Measurements from ENCODE around the gene MLC1.

MLC1 gene

GRCh38 chr22:50102946-50103345, 17.7 kb upstream of the MLC1 start:
- 64% methylated on average over 11 of the region's 11 CpGs for WGBS
- Histone ChIP-seq H3K18ac (ENCODE audit: low read depth in 1 of 2, low read length in 2 of 2) (no peak overlapping the region), H4K8ac (ENCODE audit: low read length) (no peak overlapping the region), H3K36me3 (ENCODE audit: control insufficient read depth in 1 of 2, insufficient read depth in 2 of 2, low read depth in 1 of 2, low read length in 2 of 2) (no peaks in the 10 kb centered on the region), H3K27me3 (ENCODE audit: control insufficient read depth in 1 of 2, insufficient read depth in 1 of 2, low read length in 2 of 2) (peaks cover 7 to 24% of the 10 kb centered on the region in 2 experiments), H3K14ac (ENCODE audit: low read length in 2 of 2) (no peak overlapping the region), H3K4ac (ENCODE audit: low read depth in 1 of 2, low read length in 2 of 2) (no peak overlapping the region), H4K91ac (ENCODE audit: low read length) (no peak overlapping the region), H3K9me3 (ENCODE audit: control insufficient read depth, low read length) (no peaks in the 10 kb centered on the region), H2BK15ac (ENCODE audit: low read depth, poor library complexity, severe bottlenecking) (no peak overlapping the region), H2BK5ac (ENCODE audit: low read depth, low read length, poor library complexity, severe bottlenecking) (no peak overlapping the region), H2AK5ac (ENCODE audit: low read length, severe bottlenecking) (no peak overlapping the region), H3K4me1 (ENCODE audit: control insufficient read depth, insufficient read depth, low read depth, low read length) (no peaks in the 10 kb centered on the region), H2BK12ac (ENCODE audit: low read length in 2 of 2) (no peak overlapping the region), H3K27ac (ENCODE audit: low read length, poor library complexity, severe bottlenecking) (no peak overlapping the region), H3K79me1 (replicated peaks; ENCODE audit: low read length, poor library complexity, severe bottlenecking) (no peaks in the 10 kb centered on the region), H3K4me3 (ENCODE audit: insufficient read depth in 1 of 2, low read depth in 1 of 2, low read length in 2 of 2) (no peak overlapping the region), H2BK120ac (ENCODE audit: low read depth, low read length) (no peak overlapping the region), H3K4me2 (ENCODE audit: low read length, poor library complexity, severe bottlenecking) (no peak overlapping the region), H3K9ac (ENCODE audit: low read length) (no peak overlapping the region), H2AFZ (ENCODE audit: low read depth, low read length) (no peak overlapping the region), H3K23ac (ENCODE audit: low read length in 2 of 2) (no peak overlapping the region)
- no peak for DNase-seq

DNA sequence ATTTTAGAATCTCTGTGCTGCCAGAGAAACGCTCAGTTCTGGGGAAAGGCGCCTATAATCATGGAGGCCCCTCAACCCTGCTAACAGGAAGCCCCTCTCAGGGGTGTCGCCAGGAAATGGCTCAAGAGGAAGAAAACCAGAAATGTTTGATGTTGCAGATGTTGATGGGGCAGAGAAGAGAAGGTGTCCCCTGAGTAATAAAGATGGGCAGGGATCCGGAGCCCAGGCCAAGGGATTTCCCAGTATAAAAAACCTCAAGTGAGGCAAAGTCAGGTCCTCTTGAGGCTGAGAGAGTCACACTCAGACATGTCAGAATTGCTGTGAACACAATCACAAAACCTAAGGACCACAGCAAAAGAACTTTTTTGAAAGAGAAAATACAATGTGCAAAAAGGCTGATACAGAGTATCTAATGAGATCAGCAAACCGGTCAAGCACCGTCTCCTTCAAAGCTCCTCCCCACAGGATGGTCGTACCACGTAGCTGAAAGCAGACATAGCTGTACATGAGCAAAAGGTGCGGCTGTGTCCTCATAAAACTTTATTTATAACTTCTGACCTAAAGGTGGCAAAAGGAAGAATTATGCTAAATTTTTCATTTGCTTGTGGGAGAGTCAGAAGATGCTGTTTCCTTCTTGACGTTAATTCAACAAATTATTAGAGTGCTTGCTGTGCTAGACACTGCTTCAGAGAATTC, 16.8 kb upstream of the MLC1 start:
- H3K79me1 ChIP-seq (replicated peaks; ENCODE audit: low read length, poor library complexity, severe bottlenecking), result no peaks in the 10 kb centered on the region
- no peak overlapping the region for H3K4ac ChIP-seq (ENCODE audit: low read depth in 1 of 2, low read length in 2 of 2)
- no peak overlapping the region for H3K27ac ChIP-seq (ENCODE audit: low read length, poor library complexity, severe bottlenecking)
- DNase-seq, result no peak
- no peak overlapping the region for H3K4me2 ChIP-seq (ENCODE audit: low read length, poor library complexity, severe bottlenecking)
- peak overlapping the region; percentile 50 for H4K8ac ChIP-seq (ENCODE audit: low read length)
- no peaks in the 10 kb centered on the region for H3K36me3 ChIP-seq (ENCODE audit: control insufficient read depth in 1 of 2, insufficient read depth in 2 of 2, low read depth in 1 of 2, low read length in 2 of 2)
- no peak overlapping the region for H3K23ac ChIP-seq (ENCODE audit: low read length in 2 of 2)
- no peak overlapping the region for H3K18ac ChIP-seq (ENCODE audit: low read depth in 1 of 2, low read length in 2 of 2)
- H4K91ac ChIP-seq (ENCODE audit: low read length), result no peak overlapping the region
- no peak overlapping the region for H3K9ac ChIP-seq (ENCODE audit: low read length)
- H3K14ac ChIP-seq (ENCODE audit: low read length in 2 of 2), result no peak overlapping the region
- no peaks in the 10 kb centered on the region for H3K4me1 ChIP-seq (ENCODE audit: control insufficient read depth, insufficient read depth, low read depth, low read length)
- 82% methylated on average over 9 of the region's 10 CpGs for WGBS
- no peak overlapping the region for H3K4me3 ChIP-seq (ENCODE audit: insufficient read depth in 1 of 2, low read depth in 1 of 2, low read length in 2 of 2)
- no peak overlapping the region for H2BK15ac ChIP-seq (ENCODE audit: low read depth, poor library complexity, severe bottlenecking)
- H3K27me3 ChIP-seq (ENCODE audit: control insufficient read depth in 1 of 2, insufficient read depth in 1 of 2, low read length in 2 of 2), result peaks cover 7 to 20% of the 10 kb centered on the region in 2 experiments
- no peak overlapping the region for H2BK5ac ChIP-seq (ENCODE audit: low read depth, low read length, poor library complexity, severe bottlenecking)
- no peak overlapping the region for H2BK12ac ChIP-seq (ENCODE audit: low read length in 2 of 2)
- no peaks in the 10 kb centered on the region for H3K9me3 ChIP-seq (ENCODE audit: control insufficient read depth, low read length)
- no peak overlapping the region for H2BK120ac ChIP-seq (ENCODE audit: low read depth, low read length)
- H2AFZ ChIP-seq (ENCODE audit: low read depth, low read length), result no peak overlapping the region
- H2AK5ac ChIP-seq (ENCODE audit: low read length, severe bottlenecking), result no peak overlapping the region

DNA sequence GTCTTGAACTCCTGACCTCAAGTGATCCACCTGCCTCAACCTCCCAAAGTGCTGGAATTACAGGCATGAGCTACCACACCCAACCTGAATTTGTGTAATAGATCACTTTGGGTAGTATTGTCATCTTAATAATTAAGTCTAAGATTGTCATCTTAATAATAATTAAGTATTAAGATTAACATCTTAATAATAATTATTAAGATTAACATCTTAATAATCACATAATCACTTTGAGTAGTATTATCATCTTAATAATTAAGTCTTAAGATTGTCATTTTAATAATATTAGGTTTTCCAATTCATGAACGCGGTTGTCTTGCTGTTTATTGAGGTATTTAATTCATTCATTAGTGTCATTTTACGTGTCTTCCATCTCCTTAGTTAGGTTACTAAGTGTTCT, 12.8 kb upstream of the MLC1 start:
- Histone ChIP-seq H2BK5ac (ENCODE audit: low read depth, low read length, poor library complexity, severe bottlenecking) (no peak overlapping the region), H3K27ac (ENCODE audit: low read length, poor library complexity, severe bottlenecking) (no peak overlapping the region), H2BK15ac (ENCODE audit: low read depth, poor library complexity, severe bottlenecking) (no peak overlapping the region), H2BK12ac (ENCODE audit: low read length in 2 of 2) (no peak overlapping the region), H3K27me3 (ENCODE audit: control insufficient read depth in 1 of 2, insufficient read depth in 1 of 2, low read length in 2 of 2) (peaks cover 3 to 40% of the 10 kb centered on the region in 2 experiments), H3K4ac (ENCODE audit: low read depth in 1 of 2, low read length in 2 of 2) (no peak overlapping the region), H3K23ac (ENCODE audit: low read length in 2 of 2) (no peak overlapping the region), H2AK5ac (ENCODE audit: low read length, severe bottlenecking) (no peak overlapping the region), H3K36me3 (ENCODE audit: control insufficient read depth in 1 of 2, insufficient read depth in 2 of 2, low read depth in 1 of 2, low read length in 2 of 2) (no peaks in the 10 kb centered on the region), H4K8ac (ENCODE audit: low read length) (no peak overlapping the region), H3K4me2 (ENCODE audit: low read length, poor library complexity, severe bottlenecking) (no peak overlapping the region), H3K18ac (ENCODE audit: low read depth in 1 of 2, low read length in 2 of 2) (no peak overlapping the region), H3K9ac (ENCODE audit: low read length) (no peak overlapping the region), H3K9me3 (ENCODE audit: control insufficient read depth, low read length) (no peaks in the 10 kb centered on the region), H3K4me3 (ENCODE audit: insufficient read depth in 1 of 2, low read depth in 1 of 2, low read length in 2 of 2) (no peak overlapping the region), H3K14ac (ENCODE audit: low read length in 2 of 2) (no peak overlapping the region), H3K4me1 (ENCODE audit: control insufficient read depth, insufficient read depth, low read depth, low read length) (no peaks in the 10 kb centered on the region), H2BK120ac (ENCODE audit: low read depth, low read length) (no peak overlapping the region), H2AFZ (ENCODE audit: low read depth, low read length) (no peak overlapping the region), H4K91ac (ENCODE audit: low read length) (no peak overlapping the region), H3K79me1 (replicated peaks; ENCODE audit: low read length, poor library complexity, severe bottlenecking) (no peaks in the 10 kb centered on the region)
- 95% methylated on average over 3 of the region's 3 CpGs for WGBS
- no peak for DNase-seq

GRCh38 chr22:50092342-50092741, 7.1 kb upstream of the MLC1 start:
- Histone ChIP-seq H3K4ac (ENCODE audit: low read depth in 1 of 2, low read length in 2 of 2) (no peak overlapping the region), H2BK120ac (ENCODE audit: low read depth, low read length) (no peak overlapping the region), H3K36me3 (ENCODE audit: control insufficient read depth in 1 of 2, insufficient read depth in 2 of 2, low read depth in 1 of 2, low read length in 2 of 2) (no peaks in the 10 kb centered on the region), H3K23ac (ENCODE audit: low read length in 2 of 2) (no peak overlapping the region), H2BK15ac (ENCODE audit: low read depth, poor library complexity, severe bottlenecking) (no peak overlapping the region), H3K18ac (ENCODE audit: low read depth in 1 of 2, low read length in 2 of 2) (no peak overlapping the region), H4K8ac (ENCODE audit: low read length) (no peak overlapping the region), H3K27ac (ENCODE audit: low read length, poor library complexity, severe bottlenecking) (no peak overlapping the region), H3K79me1 (replicated peaks; ENCODE audit: low read length, poor library complexity, severe bottlenecking) (no peaks in the 10 kb centered on the region), H3K14ac (ENCODE audit: low read length in 2 of 2) (no peak overlapping the region), H3K27me3 (ENCODE audit: control insufficient read depth in 1 of 2, insufficient read depth in 1 of 2, low read length in 2 of 2) (peaks cover 0 to 63% of the 10 kb centered on the region in 2 experiments), H2AFZ (ENCODE audit: low read depth, low read length) (no peak overlapping the region), H2BK5ac (ENCODE audit: low read depth, low read length, poor library complexity, severe bottlenecking) (no peak overlapping the region), H2BK12ac (ENCODE audit: low read length in 2 of 2) (no peak overlapping the region), H3K4me3 (ENCODE audit: insufficient read depth in 1 of 2, low read depth in 1 of 2, low read length in 2 of 2) (no peak overlapping the region), H2AK5ac (ENCODE audit: low read length, severe bottlenecking) (no peak overlapping the region), H3K9ac (ENCODE audit: low read length) (no peak overlapping the region), H3K4me1 (ENCODE audit: control insufficient read depth, insufficient read depth, low read depth, low read length) (no peaks in the 10 kb centered on the region), H4K91ac (ENCODE audit: low read length) (no peak overlapping the region), H3K4me2 (ENCODE audit: low read length, poor library complexity, severe bottlenecking) (no peak overlapping the region), H3K9me3 (ENCODE audit: control insufficient read depth, low read length) (no peaks in the 10 kb centered on the region)
- 83% methylated on average over 4 of the region's 5 CpGs for WGBS
- DNase-seq, result no peak

All from mesenchymal stem cell (in vitro differentiated cells and primary cell).